HG03175 (cell line): ENCODE data around the gene CDY2A.
"Not testable (repeated sequence)": the region's sequence is repeated elsewhere in the genome, so short reads cannot be mapped to it uniquely, and the experiment has no call there.

Experiments
- ATAC-seq: cut with Tn5 transposase; IDR thresholded peaks from one replicate; pipeline ENCODE4 v1.9.1; 2021; ENCODE audit warnings: mild to moderate bottlenecking, moderate library complexity; ENCODE audit not compliant: unreplicated experiment

CDY2A gene, protein sequence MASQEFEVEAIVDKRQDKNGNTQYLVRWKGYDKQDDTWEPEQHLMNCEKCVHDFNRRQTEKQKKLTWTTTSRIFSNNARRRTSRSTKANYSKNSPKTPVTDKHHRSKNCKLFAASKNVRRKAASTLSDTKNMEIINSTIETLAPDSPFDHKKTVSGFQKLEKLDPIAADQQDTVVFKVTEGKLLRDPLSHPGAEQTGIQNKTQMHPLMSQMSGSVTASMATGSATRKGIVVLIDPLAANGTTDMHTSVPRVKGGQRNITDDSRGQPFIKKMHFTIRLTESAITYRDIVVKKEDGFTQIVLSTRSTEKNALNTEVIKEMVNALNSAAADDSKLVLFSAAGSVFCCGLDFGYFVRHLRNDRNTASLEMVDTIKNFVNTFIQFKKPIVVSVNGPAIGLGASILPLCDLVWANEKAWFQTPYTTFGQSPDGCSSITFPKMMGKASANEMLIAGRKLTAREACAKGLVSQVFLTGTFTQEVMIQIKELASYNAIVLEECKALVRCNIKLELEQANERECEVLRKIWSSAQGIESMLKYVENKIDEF

DNA sequence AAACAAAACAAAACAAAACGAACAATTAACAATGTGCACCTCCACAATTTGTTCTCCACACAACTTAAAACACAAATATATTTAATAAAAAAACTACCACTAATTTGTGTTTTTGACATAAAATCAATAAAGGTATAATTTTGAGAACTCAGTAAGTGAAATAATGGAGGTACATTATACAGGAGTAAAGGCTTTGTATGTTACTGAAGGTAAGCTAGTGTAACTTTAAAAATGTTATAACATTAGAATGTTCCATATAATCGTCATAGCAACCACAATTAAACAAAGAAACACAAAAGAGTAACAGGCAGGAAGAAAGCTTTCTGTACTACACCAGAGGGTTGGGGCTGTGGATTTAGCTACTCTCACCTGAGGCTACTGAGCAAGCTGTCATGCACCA lies at the start of gene CDY2A:
CDY2A (plus strand) TSS at position 301 of the 400 bp plus-strand sequence. CDS start 328 bp downstream, outside the sequence.
- ATAC-seq, result not testable (repeated sequence)

DNA sequence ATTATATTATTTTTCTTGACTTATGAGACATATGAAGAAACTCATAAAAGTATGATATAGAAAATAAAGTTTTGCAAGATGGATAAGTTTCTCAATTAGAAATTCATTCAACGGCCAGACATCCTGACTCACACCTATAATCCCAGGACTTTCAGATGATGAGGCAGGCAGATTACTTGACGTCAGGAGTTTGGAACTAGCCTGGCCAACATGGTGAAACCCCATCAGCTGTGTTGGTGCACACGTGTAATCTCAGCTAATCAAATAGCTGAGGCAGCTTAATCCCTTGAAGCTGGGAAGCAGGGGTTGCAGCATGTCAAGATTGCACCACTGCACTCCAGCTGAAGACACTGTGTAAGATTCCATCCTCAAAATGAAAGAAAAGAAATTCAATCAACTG lies 28.0 kb upstream of the CDY2A start:
- not testable (repeated sequence) for ATAC-seq

DNA sequence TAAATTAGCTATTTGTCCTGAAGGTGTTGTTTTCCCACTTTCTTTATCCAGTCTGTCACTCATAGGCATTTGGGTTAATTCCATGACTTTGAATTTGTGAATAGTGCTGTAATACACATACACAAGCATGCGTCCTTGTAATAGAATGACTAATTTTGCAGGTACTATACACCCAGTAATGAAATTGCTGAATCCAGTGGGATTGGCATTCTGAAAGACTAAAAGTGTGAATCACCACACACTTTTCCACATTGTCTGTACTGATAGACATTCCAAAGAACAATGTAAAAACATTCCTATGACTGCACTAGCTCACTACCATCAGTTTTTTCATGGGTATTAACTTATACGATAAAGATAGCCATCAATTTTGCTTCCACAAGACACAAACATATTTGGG lies 27.3 kb upstream of the CDY2A start:
- ATAC-seq, result not testable (repeated sequence)

DNA sequence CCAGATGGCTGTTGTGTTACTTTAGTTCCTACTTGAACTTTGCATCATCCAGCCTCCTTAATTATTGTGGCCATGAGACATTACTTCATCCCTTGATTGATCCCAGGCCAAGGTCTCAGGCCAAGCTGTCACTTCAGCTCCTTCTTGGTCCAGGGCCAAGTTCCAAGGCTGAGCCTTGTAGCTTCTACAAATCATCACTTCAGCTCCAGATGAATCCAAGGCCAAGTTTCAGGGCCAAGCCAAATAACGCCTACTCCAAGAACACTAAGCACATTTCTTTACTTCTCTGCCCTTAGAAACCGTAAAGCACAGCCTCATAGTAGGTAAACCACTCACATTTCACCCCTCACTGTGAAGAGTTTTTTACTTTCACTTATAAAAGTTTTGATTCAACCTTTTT lies 1.7 kb upstream of the CDY2A start:
- ATAC-seq, result not testable (repeated sequence)

DNA sequence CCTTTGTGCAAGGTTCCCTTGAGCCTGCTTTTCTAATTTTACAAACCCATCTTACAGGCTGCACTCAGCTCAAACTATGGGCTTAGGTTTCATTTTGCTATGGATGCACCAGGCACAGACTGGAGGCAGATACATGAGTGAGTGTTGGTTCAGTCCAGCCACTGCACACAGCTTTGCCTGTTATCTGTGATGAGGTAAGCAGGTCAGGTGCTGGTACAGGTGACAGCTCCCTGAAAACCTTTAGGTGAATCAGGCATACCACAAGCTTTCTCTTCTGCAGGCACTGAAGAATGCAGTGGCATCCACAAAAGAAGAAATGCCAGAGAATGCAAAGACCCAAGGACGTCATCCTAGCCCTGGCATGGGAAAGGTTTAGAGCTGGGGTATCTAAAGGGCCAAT lies 3.3 kb downstream of the CDY2A start:
- not testable (repeated sequence) for ATAC-seq

DNA sequence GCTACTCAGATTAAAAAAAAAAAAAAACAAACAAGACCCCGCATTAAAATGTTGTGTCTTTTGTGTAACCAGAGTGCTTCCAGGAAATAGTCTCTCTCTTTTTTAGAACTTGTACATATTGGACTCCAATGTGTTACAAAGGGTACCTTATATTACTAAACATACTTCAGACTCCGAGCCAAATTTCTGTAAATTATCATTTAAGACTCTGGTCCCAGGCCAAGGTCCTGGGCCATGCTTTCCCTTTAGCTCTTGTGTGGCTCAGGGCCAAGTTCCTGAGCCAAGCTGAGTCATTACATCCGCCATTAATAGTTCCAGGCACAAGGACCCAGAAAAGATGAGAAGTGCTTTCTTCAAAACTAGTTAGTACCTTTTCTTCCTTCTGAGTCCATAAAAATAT lies 4.6 kb downstream of the CDY2A start:
- ATAC-seq, result not testable (repeated sequence)

DNA sequence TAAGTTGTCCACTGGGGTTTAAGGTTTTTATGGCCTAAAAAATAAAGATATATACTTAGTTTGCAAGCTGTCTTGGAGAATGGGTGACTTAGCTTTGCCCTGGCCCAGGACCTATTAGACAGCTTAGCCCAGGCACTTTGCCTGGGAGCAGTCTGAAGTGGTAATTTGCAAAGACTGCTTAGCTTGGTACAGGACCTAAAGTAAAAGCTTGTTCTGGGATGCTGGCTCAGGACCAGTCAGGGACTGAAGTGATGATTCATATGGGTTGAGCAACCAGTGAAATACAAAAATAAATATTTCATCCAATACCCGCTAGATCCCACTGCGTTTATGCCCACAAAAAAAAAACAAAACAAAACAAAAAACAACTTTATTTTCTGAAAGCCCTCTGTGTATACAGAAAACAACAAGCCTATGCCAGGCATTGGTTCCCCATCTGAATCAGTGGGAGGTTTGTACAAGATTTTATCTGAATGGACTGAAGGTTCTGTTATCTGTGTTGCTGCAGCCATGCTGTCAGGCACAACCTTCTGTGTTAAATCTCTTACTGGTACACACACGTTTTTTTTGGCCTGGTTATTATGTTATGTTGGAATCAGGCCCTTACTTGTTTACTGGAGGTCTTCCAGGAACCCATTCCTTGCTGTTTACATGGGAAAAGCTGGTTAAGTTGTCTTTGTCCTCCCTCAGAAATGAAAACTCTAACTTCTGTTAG lies 8.7 kb downstream of the CDY2A start:
- not testable (repeated sequence) for ATAC-seq

DNA sequence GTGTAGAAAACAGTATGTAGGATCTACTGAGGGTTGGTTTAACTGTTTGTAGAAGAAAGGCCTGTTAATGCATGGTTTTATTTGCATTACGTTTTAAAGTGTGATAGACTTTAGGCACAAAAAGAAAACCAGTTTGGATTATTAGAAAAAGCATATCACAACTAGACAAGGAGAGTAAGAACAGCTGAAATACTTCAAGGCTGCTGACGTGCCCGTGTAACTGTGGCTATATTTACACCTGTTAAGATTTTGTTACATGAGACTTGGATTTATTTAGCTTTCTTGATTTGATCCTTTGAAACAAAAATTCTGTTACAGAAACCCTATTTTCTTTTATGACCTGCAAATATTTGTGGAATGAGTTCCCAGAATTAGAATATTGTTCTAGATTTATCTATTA lies 9.3 kb downstream of the CDY2A start:
- not testable (repeated sequence) for ATAC-seq

DNA sequence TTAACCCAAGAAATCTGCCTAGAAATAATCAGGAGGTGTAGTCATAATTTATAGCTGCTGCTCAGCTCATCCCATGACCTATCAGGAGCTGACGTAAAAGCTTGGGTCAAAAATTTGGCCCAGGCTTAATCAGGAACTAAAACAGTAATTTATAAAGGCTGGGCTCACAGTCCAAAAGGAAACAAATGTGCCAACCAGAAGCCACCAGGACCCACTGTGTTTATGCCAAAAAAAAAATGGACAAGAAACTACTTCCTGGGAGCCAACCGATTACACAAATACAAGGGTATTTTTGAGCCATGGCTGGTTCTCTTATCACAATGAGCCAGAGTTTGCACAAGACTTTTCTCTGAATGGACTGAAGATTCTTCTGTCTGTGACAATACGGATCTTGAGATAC lies 19.4 kb downstream of the CDY2A start:
- not testable (repeated sequence) for ATAC-seq

DNA sequence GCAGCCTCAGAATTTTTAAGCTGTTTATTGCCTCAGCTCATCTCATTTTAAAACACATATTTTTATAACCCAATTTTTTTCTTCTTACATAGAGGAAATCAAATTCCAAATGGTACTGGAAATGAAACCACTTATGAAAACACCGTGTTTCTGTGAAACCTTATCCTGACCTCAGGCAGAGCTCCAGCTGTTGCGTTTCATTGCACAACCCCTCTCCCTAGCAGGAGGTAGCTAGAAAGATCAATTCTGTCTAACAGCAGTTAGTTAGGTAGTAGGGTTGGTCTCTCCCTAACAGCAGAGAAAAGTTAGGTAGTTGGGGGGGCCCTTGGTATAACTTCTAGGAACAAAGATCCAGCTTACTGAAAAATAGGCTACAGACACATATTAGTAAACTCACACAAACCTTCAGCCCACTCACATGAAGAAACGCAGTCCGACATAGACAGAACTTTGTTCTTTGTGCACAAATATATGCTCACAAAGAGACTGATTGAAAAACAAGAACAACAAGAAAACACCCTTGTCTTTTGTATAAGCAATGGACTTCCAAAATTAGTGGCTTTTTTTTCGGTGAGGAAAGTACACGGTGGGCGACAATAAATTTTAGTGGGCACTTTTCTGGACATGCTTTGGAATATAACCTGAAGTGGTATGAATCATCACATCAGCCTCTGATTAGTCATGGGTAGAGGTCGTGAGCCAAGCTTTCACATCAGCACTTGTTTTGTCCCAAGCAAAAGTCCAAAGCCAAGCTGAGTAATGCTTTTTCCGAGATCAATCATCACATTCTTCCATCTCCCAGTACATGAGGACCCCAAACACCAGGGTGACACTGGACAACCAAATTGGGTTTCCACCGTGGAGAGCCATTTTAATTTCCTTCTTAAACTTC lies 22.8 kb downstream of the CDY2A start:
- not testable (repeated sequence) for ATAC-seq

DNA sequence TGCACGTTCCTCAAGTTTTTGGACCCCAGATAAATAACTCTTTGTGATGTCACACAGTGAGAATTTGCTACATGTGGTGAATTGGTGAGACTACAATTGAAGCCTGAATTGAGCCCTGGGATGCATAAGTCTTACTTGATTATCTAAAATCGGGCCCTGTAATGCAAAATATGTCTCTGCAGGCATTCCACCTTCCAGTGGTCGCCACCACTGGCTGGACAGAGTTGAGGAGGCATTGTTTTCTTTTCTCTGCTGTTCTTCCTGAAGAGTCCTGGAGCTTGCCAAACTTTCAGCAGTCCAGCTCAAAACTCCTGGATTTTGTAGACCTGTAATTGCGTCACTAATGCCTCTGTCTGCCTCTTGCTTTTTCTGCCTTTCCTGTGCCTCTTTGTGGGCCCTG lies 23.5 kb downstream of the CDY2A start:
- not testable (repeated sequence) for ATAC-seq

DNA sequence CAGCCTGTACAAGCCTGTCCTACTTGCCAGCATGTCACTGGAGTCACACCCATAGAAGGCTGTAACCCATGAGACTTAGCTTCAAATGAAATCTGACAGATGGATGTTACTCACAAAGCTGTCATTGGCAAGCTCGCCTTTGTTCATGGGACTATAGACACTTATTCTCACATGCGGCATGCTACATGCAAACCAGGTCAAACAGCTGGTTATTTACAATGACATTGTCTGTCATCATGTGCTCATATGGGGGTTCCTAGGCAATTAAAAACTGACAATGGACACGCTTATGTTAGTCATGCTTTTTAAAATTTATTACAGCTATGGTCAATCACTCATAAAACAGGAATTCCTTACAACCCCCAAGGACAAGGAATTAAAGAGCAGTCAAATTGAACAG lies 30.9 kb downstream of the CDY2A start:
- not testable (repeated sequence) for ATAC-seq

DNA sequence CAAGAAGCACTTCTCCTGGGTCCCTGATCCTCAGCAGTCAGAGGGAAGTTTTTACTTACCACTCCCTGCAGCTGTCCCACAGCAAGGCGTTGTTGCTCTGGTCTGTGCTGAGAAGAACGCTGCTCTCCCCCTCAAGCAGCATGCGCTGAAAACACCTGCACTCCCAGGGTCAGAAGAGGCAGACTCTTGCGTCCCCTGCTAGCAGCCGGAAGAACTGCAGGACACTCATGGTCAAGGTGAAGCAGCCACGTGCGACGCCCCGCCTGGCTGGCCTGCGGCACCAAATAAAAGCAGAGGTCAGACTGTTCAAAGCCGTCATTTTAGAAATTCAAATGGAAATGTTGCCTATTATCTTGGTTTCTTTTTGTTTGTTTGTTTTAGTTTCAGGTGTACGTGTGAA lies 47.9 kb downstream of the CDY2A start:
- ATAC-seq, result not testable (repeated sequence)
